Kidney (tissue), 14 donors: Measurements from ENCODE around the gene MLLT11. TPM values are rescaled to one million over a fixed set of nuclear protein-coding genes. Genes with fewer than 3 reads are reported as not detected.

Source experiments
- DNase-seq, 5 donors: peaks; one replicate each; pipeline ENCODE4 v3.0.0-alpha.2; 2013 to 2020
- FAIRE-seq: peaks from 2 replicates; lab custom pipeline; 2012; peaks lifted over from hg19 to GRCh38; lab: Jason Lieb, UNC
- H3K27ac ChIP-seq, 2 donors: one replicate each; pipeline ENCODE4 v1.7.0; 2013; ENCODE audit warnings: low read depth in 2 of 2, low read length in 2 of 2, inconsistent platforms in 1 of 2
- H3K27me3 ChIP-seq: one replicate; pipeline ENCODE4 v1.7.1; 2013; ENCODE audit warnings: low read length, inconsistent platforms; ENCODE audit not compliant: control insufficient read depth, insufficient read depth
- H3K36me3 ChIP-seq, 3 donors: one replicate each; pipeline versions ENCODE4 v1.7.0 to v1.7.1; 2013; ENCODE audit warnings: low read length in 3 of 3, control low read depth in 1 of 3, inconsistent platforms in 1 of 3; ENCODE audit not compliant: insufficient read depth in 3 of 3, control insufficient read depth in 2 of 3
- H3K4me1 ChIP-seq, 3 donors: one replicate each; pipeline versions ENCODE4 v1.7.0 to v1.7.1; 2013; ENCODE audit warnings: low read length in 3 of 3, inconsistent platforms in 1 of 3, low read depth in 1 of 3; ENCODE audit not compliant: control insufficient read depth in 2 of 3, insufficient read depth in 2 of 3
- H3K4me3 ChIP-seq, 3 donors: one replicate each; pipeline versions ENCODE4 v1.7.0 to v1.8.1; 2013; ENCODE audit warnings: low read length in 3 of 3, control low read depth in 1 of 3, inconsistent platforms in 1 of 3
- H3K9ac ChIP-seq, 3 donors: one replicate each; pipeline versions ENCODE4 v1.7.0 to v1.7.1; 2013; ENCODE audit warnings: low read length in 3 of 3, control low read depth in 1 of 3, inconsistent platforms in 1 of 3
- H3K9me3 ChIP-seq, 3 donors: one replicate each; pipeline versions ENCODE4 v1.7.0 to v1.7.1; 2013; ENCODE audit warnings: low read length in 3 of 3, control low read depth in 1 of 3, inconsistent platforms in 1 of 3; ENCODE audit not compliant: control insufficient read depth in 2 of 3, insufficient read depth in 1 of 3
- CTCF ChIP-seq: IDR thresholded peaks from 3 replicates; pipeline ENCODE4 v1.5.1; 2012; ENCODE audit warnings: mild to moderate bottlenecking, moderate library complexity, borderline replicate concordance; ENCODE audit not compliant: insufficient read depth; ENCODE audit errors: extremely low read depth
- intact Hi-C: fragments of 100-400 bp; cut with DNase I; formaldehyde crosslinking; loops from one replicate; pipeline ENCODE4 v1.11.1; 2022
- polyA plus RNA-seq: library from polyadenylated mRNA; stranded (reverse); fragments of 350-450 nt; fragmentation: Illumina TruSeq; extraction: RNeasy Lipid Tissue Mini Kit (QIAGEN cat#74804); gene quantifications from one replicate; pipeline ENCODE4 v1.2.3, GENCODE V29; 2014; ENCODE audit warnings: low read depth, low replicate concordance; ENCODE audit not compliant: insufficient read depth
- total RNA-seq: library from RNA; stranded (reverse); fragmentation: NEBNext Ultra II Directional; extraction: Animal tissue kit (Norgen Biotek cat#: 25700); gene quantifications from one replicate; pipeline ENCODE4 v1.2.1, GENCODE V29; 2021
- donor health status: control.
- donor health status: control.
- donor health status: control.
- donor health status: control.
- donor health status: control.
- donor health status: DM: yes; HTN: yes; CAD: no.
- donor health status: Normal renal cell carcinoma (clear cell type).

Gene MLLT11
- total and polyA plus RNA-seq, 2 donors from 2014 or later, result 1.4 to 2.3 TPM

GRCh38 chr1:151055581-151055980, 4.6 kb upstream of the MLLT11 start:
- no peak for TF ChIP-seq CTCF
- peaks cover 7 to 48% (median 26%) of the 10 kb centered on the region in 3 donors for H3K36me3 ChIP-seq

GRCh38 chr1:151056149-151056548, 4.0 kb upstream of the MLLT11 start:
- peaks cover 4 to 20% (median 18%) of the 10 kb centered on the region in 3 donors for H3K4me1 ChIP-seq
- peak overlapping the region in 1 of 3 donors; percentile 22 for H3K4me3 ChIP-seq
- H3K36me3 ChIP-seq, result peaks cover 7 to 48% (median 26%) of the 10 kb centered on the region in 3 donors
- H3K27ac ChIP-seq, result peak overlapping the region; percentile 5 to 71
- intact Hi-C loops, result no loop called here
- H3K9me3 ChIP-seq, result no peaks in the 10 kb centered on the region
- no peak for TF ChIP-seq CTCF
- FAIRE-seq, result no peak
- DNase-seq, result no peak
- no peaks in the 10 kb centered on the region for H3K27me3 ChIP-seq
- peak overlapping the region in 1 of 3 donors; percentile 13 for H3K9ac ChIP-seq

More at GRCh38 chr1:151055581-151055980, 4.6 kb upstream of the MLLT11 start:
- H3K9me3 ChIP-seq, result no peaks in the 10 kb centered on the region
- H3K27me3 ChIP-seq, result no peaks in the 10 kb centered on the region
- peaks cover 4 to 20% (median 18%) of the 10 kb centered on the region in 3 donors for H3K4me1 ChIP-seq
- peak overlapping the region in 1 of 3 donors; percentile 13 for H3K9ac ChIP-seq
- FAIRE-seq (no peak), DNase-seq (no peak)
- peak overlapping the region in 1 of 3 donors; percentile 21 for H3K4me3 ChIP-seq
- peak overlapping the region in 1 of 2 donors; percentile 47 for H3K27ac ChIP-seq
- intact Hi-C loops, result no loop called here

- intact Hi-C loops, result no loop called here
- peaks cover 4 to 20% (median 18%) of the 10 kb centered on the region in 3 donors for H3K4me1 ChIP-seq
These were observed 1.5 kb upstream of the MLLT11 start for GRCh38 chr1:151058692-151059091.

More at GRCh38 chr1:151058692-151059091, 1.5 kb upstream of the MLLT11 start:
- peak overlapping the region; percentile 97 to 98 for H3K27ac ChIP-seq
- H3K27me3 ChIP-seq, result no peaks in the 10 kb centered on the region
- H3K36me3 ChIP-seq, result peaks cover 7 to 32% (median 19%) of the 10 kb centered on the region in 3 donors
- no peak for TF ChIP-seq CTCF
- FAIRE-seq (no peak), DNase-seq (peak; percentile 72 to 86 (median 79))
- H3K9ac ChIP-seq, result peak overlapping the region; percentile 80 to 99 (median 92)
- H3K9me3 ChIP-seq, result no peaks in the 10 kb centered on the region
- peak overlapping the region; percentile 86 to 99 (median 95) for H3K4me3 ChIP-seq
